Tibial nerve (tissue), 4 donors: Measurements from ENCODE around the gene B4GALT2.

Experiments
- CTCF ChIP-seq, 5 experiments: fragments of 200-600 bp in 3 of 5; fragments of 450-650 bp in 2 of 5; sonication (generic) in 3 of 5; IDR thresholded peaks; one replicate each; pipeline ENCODE4 v1.5.1; 2016 to 2019; ENCODE audit warnings: antibody characterized with exemption in 5 of 5, mild to moderate bottlenecking in 3 of 5, moderate library complexity in 2 of 5
- EP300 ChIP-seq, 2 donors: sonication (generic); formaldehyde crosslinking; IDR thresholded peaks; one replicate each; pipeline ENCODE4 v1.6.1; 2017; ENCODE audit warnings: antibody characterized with exemption in 2 of 2, mild to moderate bottlenecking in 1 of 2
- POLR2A ChIP-seq, 2 donors: fragments of 450-650 bp; IDR thresholded peaks; one replicate each; pipeline ENCODE4 v1.6.1; 2017; ENCODE audit warnings: antibody characterized with exemption in 2 of 2, mild to moderate bottlenecking in 2 of 2, moderate library complexity in 2 of 2

GRCh38 chr1:43971336-43971980 is 7.6 kb upstream of the B4GALT2 start:
- TF ChIP-seq CTCF (IDR thresholded peaks at IDR 0.05): no peak
- TF ChIP-seq POLR2A (IDR thresholded peaks at IDR 0.05): no peak
- no peak for TF ChIP-seq EP300 (IDR thresholded peaks at IDR 0.05)
